ENCODE measurements around the gene ACAP1. TPM values are rescaled to one million over a fixed set of nuclear protein-coding genes. Genes with fewer than 3 reads are reported as not detected.

Gene ACAP1
- total RNA-seq, 1 experiment from 2014 or later = 2.7 TPM

- H3K36me3 ChIP-seq (ENCODE audit: control insufficient read depth, insufficient read depth, low read length) = peaks cover 3% of the 10 kb centered on the region
- H3K27me3 ChIP-seq (ENCODE audit: control insufficient read depth, insufficient read depth, low read length) = no peaks in the 10 kb centered on the region
- BruUV-seq (replicated peaks) = TSS peak; percentile 40
- H3K4me3 ChIP-seq (ENCODE audit: low read depth in 2 of 2, low read length in 2 of 2) = no peak overlapping the region
- in situ Hi-C loops (cut with HindIII; ENCODE audit: low pct_unique_long_range_greater_than_20kb, low sequenced_read_pairs) = no loop called here
- TF ChIP-seq TCF7L2 (IDR thresholded peaks at IDR 0.05; ENCODE audit: low read depth, low read length) (no peak), POLR2AphosphoS5 (IDR thresholded peaks at IDR 0.05; ENCODE audit: low read depth, low read length) (no peak), CTCF (IDR thresholded peaks at IDR 0.05) (no peak; the same call in 1 of the 2 replicates), SIN3A (IDR thresholded peaks at IDR 0.05; ENCODE audit: borderline replicate concordance, insufficient read depth, low read depth, low read length) (no peak)
- intact Hi-C loops (cut with micrococcal nuclease; ENCODE audit: unreplicated experiment) = no loop called here
- no peak overlapping the region for H3K27ac ChIP-seq (ENCODE audit: low read length)
- peaks cover 4% of the 10 kb centered on the region; the same call in 1 of the 2 replicates for H3K4me1 ChIP-seq (ENCODE audit: control insufficient read depth, insufficient read depth, low read length)
- CTCF ChIA-PET = no interaction called here
- no peak for ATAC-seq
- POLR2A ChIA-PET = no interaction called here
- H3K9me3 ChIP-seq (ENCODE audit: control insufficient read depth, insufficient read depth, low read depth, low read length) = no peaks in the 10 kb centered on the region
- DNase-seq (ENCODE audit: low read depth, low spot score) = no peak
Observed at GRCh38 chr17:7324438-7324779, 11.9 kb upstream of the ACAP1 start.

GRCh38 chr17:7325031-7325528 is 11.2 kb upstream of the ACAP1 start:
- H3K36me3 ChIP-seq (ENCODE audit: control insufficient read depth, insufficient read depth, low read length) = peaks cover 3% of the 10 kb centered on the region
- CTCF ChIA-PET = no interaction called here
- no TSS peak for BruUV-seq (replicated peaks)
- no peaks in the 10 kb centered on the region for H3K27me3 ChIP-seq (ENCODE audit: control insufficient read depth, insufficient read depth, low read length)
- in situ Hi-C loops (cut with HindIII; ENCODE audit: low pct_unique_long_range_greater_than_20kb, low sequenced_read_pairs) (no loop called here), intact Hi-C loops (cut with micrococcal nuclease; ENCODE audit: unreplicated experiment) (no loop called here)
- H3K4me1 ChIP-seq (ENCODE audit: control insufficient read depth, insufficient read depth, low read length) = peaks cover 4% of the 10 kb centered on the region; the same call in 1 of the 2 replicates
- H3K27ac ChIP-seq (ENCODE audit: low read length) = no peak overlapping the region
- ATAC-seq = no peak
- no peak overlapping the region for H3K4me3 ChIP-seq (ENCODE audit: low read depth in 2 of 2, low read length in 2 of 2)
- POLR2A ChIA-PET = no interaction called here
- no peak for TF ChIP-seq SIN3A (IDR thresholded peaks at IDR 0.05; ENCODE audit: borderline replicate concordance, insufficient read depth, low read depth, low read length)
- no peak for TF ChIP-seq TCF7L2 (IDR thresholded peaks at IDR 0.05; ENCODE audit: low read depth, low read length)
- TF ChIP-seq CTCF (IDR thresholded peaks at IDR 0.05) = no peak
- no peak for TF ChIP-seq POLR2AphosphoS5 (IDR thresholded peaks at IDR 0.05; ENCODE audit: low read depth, low read length)
- TF ChIP-seq REST (IDR thresholded peaks at IDR 0.05; ENCODE audit: insufficient read depth in 1 of 2, low read depth in 2 of 2, low read length in 1 of 2) = no peak
- no peak for DNase-seq (ENCODE audit: low read depth, low spot score)
- no peaks in the 10 kb centered on the region for H3K9me3 ChIP-seq (ENCODE audit: control insufficient read depth, insufficient read depth, low read depth, low read length)
